DOHH2 (cell line): ENCODE measurements around the gene HIPK2.

Experiments
- H3F3A ChIP-seq: fragments of 200-600 bp; sonication (generic), shearing (Covaris generic); 2 replicates; pipeline ENCODE4 v1.6.0; 2016; ENCODE audit warnings: antibody characterized with exemption, mild to moderate bottlenecking; ENCODE audit not compliant: control insufficient read depth, insufficient read depth
- H3K27ac ChIP-seq: fragments of 200-600 bp; sonication (generic); 2 replicates; pipeline ENCODE4 v1.5.1; 2014; ENCODE audit warnings: low read depth, mild to moderate bottlenecking, low read length, moderate library complexity
- H3K27me3 ChIP-seq: fragments of 200-600 bp; sonication (generic); 2 replicates; pipeline ENCODE4 v1.6.1; 2014; ENCODE audit warnings: mild to moderate bottlenecking, low read length, mixed read lengths; ENCODE audit not compliant: control insufficient read depth
- H3K36me3 ChIP-seq: fragments of 200-600 bp; sonication (generic); 2 replicates; pipeline ENCODE4 v1.6.1; 2014; ENCODE audit warnings: mild to moderate bottlenecking, low read length, moderate library complexity, mixed read lengths; ENCODE audit not compliant: control insufficient read depth
- H3K4me1 ChIP-seq: fragments of 200-600 bp; sonication (generic); 2 replicates; pipeline ENCODE4 v1.6.1; 2014; ENCODE audit warnings: mild to moderate bottlenecking, low read length, mixed read lengths; ENCODE audit not compliant: control insufficient read depth
- H3K4me2 ChIP-seq: fragments of 200-600 bp; sonication (generic); 2 replicates; pipeline ENCODE4 v1.6.0; 2014; ENCODE audit warnings: mild to moderate bottlenecking, low read length, moderate library complexity
- H3K4me3 ChIP-seq: fragments of 200-600 bp; sonication (generic); 2 replicates; pipeline ENCODE4 v1.5.1; 2014; ENCODE audit warnings: mild to moderate bottlenecking, low read length, mixed read lengths
- H3K79me2 ChIP-seq: fragments of 200-600 bp; sonication (generic); 2 replicates; pipeline ENCODE4 v1.6.1; 2014; ENCODE audit warnings: mild to moderate bottlenecking, low read length, mixed read lengths; ENCODE audit not compliant: control insufficient read depth
- H3K9me2 ChIP-seq: fragments of 200-600 bp; sonication (generic); replicated peaks from 2 replicates; pipeline ENCODE4 v1.6.1; 2014; ENCODE audit warnings: mild to moderate bottlenecking, low read length, mixed read lengths; ENCODE audit not compliant: control insufficient read depth
- H3K9me3 ChIP-seq: fragments of 200-600 bp; sonication (generic); 2 replicates; pipeline ENCODE4 v1.6.1; 2014; ENCODE audit warnings: antibody characterized with exemption, low read length, mixed read lengths; ENCODE audit not compliant: control insufficient read depth, insufficient read depth
- H4K20me1 ChIP-seq: fragments of 200-600 bp; sonication (generic); 2 replicates; pipeline ENCODE4 v1.6.0; 2014; ENCODE audit warnings: low read depth, mild to moderate bottlenecking, antibody characterized with exemption, low read length, moderate library complexity; ENCODE audit not compliant: control insufficient read depth, insufficient read depth
- CTCF ChIP-seq: fragments of 200-600 bp; sonication (generic); IDR thresholded peaks from one replicate; pipeline ENCODE4 v1.5.1; 2014; ENCODE audit warnings: antibody characterized with exemption, mild to moderate bottlenecking, low read depth, low read length; ENCODE audit not compliant: poor library complexity, severe bottlenecking
- EZH2phosphoT487 ChIP-seq: fragments of 200-600 bp; sonication (generic); IDR thresholded peaks from 2 replicates; pipeline ENCODE4 v1.6.1; 2017; ENCODE audit warnings: borderline replicate concordance, mild to moderate bottlenecking, antibody characterized with exemption, low read length, moderate library complexity, mixed read lengths

The HIPK2 gene

GRCh38 chr7:139700505-139701235 lies 77.1 kb downstream of the HIPK2 start:
- Histone ChIP-seq H3K9me2 (no peaks in the 10 kb centered on the region), H3K79me2 (no peaks in the 10 kb centered on the region), H3K4me3 (no peak overlapping the region), H3K27ac (no peak overlapping the region), H3K4me1 (no peaks in the 10 kb centered on the region), H3K36me3 (no peaks in the 10 kb centered on the region), H4K20me1 (no peaks in the 10 kb centered on the region), H3K27me3 (peaks cover 28% of the 10 kb centered on the region), H3K4me2 (no peak overlapping the region), H3F3A (no peaks in the 10 kb centered on the region), H3K9me3 (no peaks in the 10 kb centered on the region)
- TF ChIP-seq EZH2phosphoT487 (no peak), CTCF (no peak)

GRCh38 chr7:139699640-139700504 lies 77.9 kb downstream of the HIPK2 start:
- H3K36me3 ChIP-seq = no peaks in the 10 kb centered on the region
- H3K27ac ChIP-seq = no peak overlapping the region
- H3K79me2 ChIP-seq = no peaks in the 10 kb centered on the region
- H3K4me2 ChIP-seq = no peak overlapping the region
- no peaks in the 10 kb centered on the region for H3K9me2 ChIP-seq
- no peaks in the 10 kb centered on the region for H3K9me3 ChIP-seq
- TF ChIP-seq CTCF (peak; percentile 22), EZH2phosphoT487 (no peak)
- no peaks in the 10 kb centered on the region for H4K20me1 ChIP-seq
- no peaks in the 10 kb centered on the region for H3F3A ChIP-seq
- H3K27me3 ChIP-seq = peaks cover 28% of the 10 kb centered on the region
- no peak overlapping the region for H3K4me3 ChIP-seq
- no peaks in the 10 kb centered on the region for H3K4me1 ChIP-seq

GRCh38 chr7:139698844-139699243 lies 79.0 kb downstream of the HIPK2 start:
- Histone ChIP-seq H3K9me2 (no peaks in the 10 kb centered on the region), H3K27ac (no peak overlapping the region), H3F3A (no peaks in the 10 kb centered on the region), H3K4me2 (no peak overlapping the region), H3K4me1 (no peaks in the 10 kb centered on the region), H3K36me3 (no peaks in the 10 kb centered on the region), H4K20me1 (no peaks in the 10 kb centered on the region), H3K9me3 (no peaks in the 10 kb centered on the region), H3K4me3 (no peak overlapping the region), H3K79me2 (no peaks in the 10 kb centered on the region), H3K27me3 (peaks cover 28% of the 10 kb centered on the region)
- TF ChIP-seq EZH2phosphoT487 (no peak), CTCF (no peak)
